Stimulated activated CD8-positive, alpha-beta memory T cell treated with anti-CD3 and anti-CD28 coated beads, Interleukin-12 subunit alpha, Interleukin-12 subunit beta, amount 100 ng/mL, for 24 hours (primary cell): ENCODE results near the gene SAMD3.
"Not testable (repeated sequence)": the region's sequence is repeated elsewhere in the genome, so short reads cannot be mapped to it uniquely, and the experiment has no call there.

Source experiments
- DNase-seq: peaks from one replicate; pipeline ENCODE4 v3.0.0-alpha.2; 2020; ENCODE audit errors: extremely low read depth

SAMD3 gene

GRCh38 chr6:130132286-130132701, 90.5 kb downstream of the SAMD3 start:
- DNase-seq, result peak; percentile 10

GRCh38 chr6:130129762-130130246, 92.9 kb downstream of the SAMD3 start:
- DNase-seq, result no peak

GRCh38 chr6:130128326-130128725, 94.4 kb downstream of the SAMD3 start:
- DNase-seq, result no peak

GRCh38 chr6:130127195-130127594, 95.6 kb downstream of the SAMD3 start:
- no peak for DNase-seq

GRCh38 chr6:130122243-130122642, 100.5 kb downstream of the SAMD3 start:
- DNase-seq, result no peak

- no peak for DNase-seq
These were observed 102.0 kb downstream of the SAMD3 start for GRCh38 chr6:130120731-130121130.

GRCh38 chr6:130119211-130119610, 103.5 kb downstream of the SAMD3 start:
- DNase-seq, result no peak

GRCh38 chr6:130118236-130118635, 104.5 kb downstream of the SAMD3 start:
- DNase-seq, result no peak

- not testable (repeated sequence) for DNase-seq
These were observed 105.5 kb downstream of the SAMD3 start for GRCh38 chr6:130117187-130117701.

- DNase-seq, result no peak
These were observed 106.5 kb downstream of the SAMD3 start for GRCh38 chr6:130116273-130116672.

- DNase-seq, result no peak
These were observed 107.7 kb downstream of the SAMD3 start for GRCh38 chr6:130115036-130115435.

- DNase-seq, result no peak
These were observed 109.5 kb downstream of the SAMD3 start for GRCh38 chr6:130113201-130113710.

- DNase-seq, result no peak
These were observed 111.7 kb downstream of the SAMD3 start for GRCh38 chr6:130111031-130111430.

GRCh38 chr6:130107710-130108109, 115.0 kb downstream of the SAMD3 start:
- DNase-seq, result no peak

- no peak for DNase-seq
These were observed 116.6 kb downstream of the SAMD3 start for GRCh38 chr6:130105996-130106704.

GRCh38 chr6:130099119-130099518, 123.6 kb downstream of the SAMD3 start:
- DNase-seq, result no peak

- DNase-seq, result no peak
These were observed 124.4 kb downstream of the SAMD3 start for GRCh38 chr6:130098317-130098716.
